ENCODE data around the gene ZNF18. TPM values are rescaled to one million over a fixed set of nuclear protein-coding genes. Genes with fewer than 3 reads are reported as not detected.

Gene ZNF18
- total and polyA plus RNA-seq, 2 of the 4 experiments (the other 2 are of a cell fraction): 4.5 to 11.7 TPM

DNA sequence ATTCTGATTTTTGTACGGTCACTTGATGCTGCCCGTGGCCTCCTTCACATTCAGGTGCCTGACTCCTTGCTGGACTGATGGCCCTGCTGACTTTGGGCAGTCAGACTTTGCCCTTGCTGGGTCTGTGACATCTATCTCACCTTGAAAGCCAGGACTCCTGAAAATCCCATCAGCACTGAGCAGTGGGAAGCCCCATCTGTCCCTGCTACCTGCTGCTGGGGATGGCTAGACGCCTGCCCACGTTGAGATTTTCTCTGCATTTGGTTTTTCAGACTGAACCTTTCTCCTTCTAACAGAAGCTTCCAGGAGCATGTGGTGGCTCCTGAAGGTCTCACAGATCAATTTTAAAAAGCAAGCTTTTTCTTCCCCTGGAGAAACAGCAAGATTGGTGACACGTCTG lies 10.2 kb upstream of the ZNF18 start:
- H2BK15ac ChIP-seq (ENCODE audit: low read depth, low read length): no peak overlapping the region
- H3K27me3 ChIP-seq (ENCODE audit: control insufficient read depth, insufficient read depth, low read length): peaks cover 2% of the 10 kb centered on the region; the same call in 1 of the 2 replicates
- no peaks in the 10 kb centered on the region for H3K9me3 ChIP-seq (ENCODE audit: control insufficient read depth, insufficient read depth, low read length)
- no peak overlapping the region for H4K8ac ChIP-seq (ENCODE audit: low read depth in 2 of 2, low read length in 2 of 2)
- H3K27ac ChIP-seq (ENCODE audit: insufficient read depth, low read length): no peak overlapping the region
- no peak overlapping the region for H2AFZ ChIP-seq (replicated peaks; ENCODE audit: low read length, poor library complexity)
- no peak overlapping the region for H3K14ac ChIP-seq (replicated peaks; ENCODE audit: low read depth, low read length)
- no peak overlapping the region for H2BK5ac ChIP-seq (ENCODE audit: low read depth, low read length, poor library complexity, severe bottlenecking)
- H4K5ac ChIP-seq (ENCODE audit: low read depth, low read length): no peak overlapping the region
- no peak overlapping the region for H2AK9ac ChIP-seq (replicated peaks; ENCODE audit: low read depth, low read length, poor library complexity)
- H3K18ac ChIP-seq (ENCODE audit: low read depth, low read length): no peak overlapping the region
- no peak overlapping the region for H3K23ac ChIP-seq (ENCODE audit: low read depth, low read length)
- no peaks in the 10 kb centered on the region for H3K4me1 ChIP-seq (ENCODE audit: control insufficient read depth, insufficient read depth, low read length)
- H2BK120ac ChIP-seq (ENCODE audit: low read depth, low read length): no peak overlapping the region
- H3K56ac ChIP-seq (ENCODE audit: extremely low read depth, insufficient read depth, low read length): no peak overlapping the region
- ATAC-seq (ENCODE audit: low read depth) (no peak), DNase-seq (no peak)
- no peak for TF ChIP-seq RCOR1 (IDR thresholded peaks at IDR 0.05; ENCODE audit: insufficient replicate concordance, low read length)
- TF ChIP-seq CEBPB (IDR thresholded peaks at IDR 0.05; ENCODE audit: low read depth, low read length): no peak
- TF ChIP-seq NFE2L2 (IDR thresholded peaks at IDR 0.05; ENCODE audit: low read depth, low read length): no peak
- H3K9me1 ChIP-seq (ENCODE audit: insufficient read depth, low read length): no peaks in the 10 kb centered on the region
- no TSS peak for BruUV-seq (replicated peaks)
- H4K91ac ChIP-seq (ENCODE audit: insufficient read depth, low read depth, low read length): no peak overlapping the region
- no peak overlapping the region for H2BK20ac ChIP-seq (ENCODE audit: low read depth, low read length)
- intact Hi-C loops (cut with micrococcal nuclease): no loop called here
- H2AK5ac ChIP-seq (ENCODE audit: low read depth, low read length): no peak overlapping the region
- POLR2A ChIA-PET (ENCODE audit: unreplicated experiment): interaction anchor here (1.0 kb wide), 1 partner anchor 10 kb away, joined by 3 read pairs; the partner anchor contains the start of gene ZNF18
- H3K4ac ChIP-seq (ENCODE audit: low read depth, low read length): no peak overlapping the region
- H4K20me1 ChIP-seq (ENCODE audit: insufficient read depth, low read length): no peaks in the 10 kb centered on the region
- H3K79me1 ChIP-seq (ENCODE audit: low read depth in 1 of 2, low read length in 2 of 2): no peaks in the 10 kb centered on the region
- 96% methylated on average over 3 of the region's 5 CpGs; no CpG with 5 or more reads in 1 of the 2 experiments for WGBS, 2 experiments (ENCODE audit: extremely low coverage in 2 of 2, insufficient read length in 1 of 2)
- dilution Hi-C loops (cut with HindIII; ENCODE audit: low sequenced_read_pairs, unreplicated experiment): no loop called here
- H3K36me3 ChIP-seq (ENCODE audit: control insufficient read depth, insufficient read depth, low read length): no peaks in the 10 kb centered on the region
- in situ Hi-C loops (cut with MboI; ENCODE audit: low sequenced_read_pairs): no loop called here
- CTCF ChIA-PET: no interaction called here
- H3K4me2 ChIP-seq (ENCODE audit: low read depth, low read length): no peak overlapping the region
- no peak overlapping the region for H3K4me3 ChIP-seq (ENCODE audit: insufficient read depth, low read depth, low read length)
- H3K9ac ChIP-seq (ENCODE audit: low read depth, low read length): no peak overlapping the region

Measured in IMR-90 (cell line).